Thoracic aorta (tissue), 2 donors: Measurements from ENCODE around the gene SPZ1. TPM values are rescaled to one million over a fixed set of nuclear protein-coding genes. Genes with fewer than 3 reads are reported as not detected.

Experiments
- ATAC-seq: fragments of 150-250 bp; one replicate; pipeline ENCODE4 v1.8.0; 2017; ENCODE audit warnings: low read depth; ENCODE audit not compliant: insufficient number of reproducible peaks, low FRiP score
- DNase-seq: peaks from one replicate; pipeline ENCODE4 v3.0.0-alpha.2; 2020; ENCODE audit warnings: low spot score
- H3K27ac ChIP-seq, 2 donors: fragments of 200-600 bp; sonication (generic); 1 replicate in 1 of 2; 2 replicates in 1 of 2; pipeline ENCODE4 v1.5.1; 2016; ENCODE audit warnings: mild to moderate bottlenecking in 2 of 2, moderate library complexity in 2 of 2
- H3K27me3 ChIP-seq: fragments of 200-600 bp; sonication (generic); replicated peaks from 2 replicates; pipeline ENCODE4 v1.6.0; 2016; ENCODE audit warnings: mild to moderate bottlenecking; ENCODE audit not compliant: insufficient read depth
- H3K36me3 ChIP-seq: fragments of 200-600 bp; sonication (generic); one replicate; pipeline ENCODE4 v1.5.1; 2016
- H3K4me1 ChIP-seq, 2 donors: fragments of 200-600 bp; sonication (generic); 1 replicate in 1 of 2; 2 replicates in 1 of 2; pipeline versions ENCODE4 v1.5.1 to v1.6.0; 2016; ENCODE audit warnings: low read depth in 2 of 2, mild to moderate bottlenecking in 1 of 2; ENCODE audit not compliant: control insufficient read depth in 1 of 2
- H3K4me3 ChIP-seq: fragments of 200-600 bp; sonication (generic); 2 replicates; pipeline ENCODE4 v1.5.1; 2016; ENCODE audit warnings: mild to moderate bottlenecking
- H3K9me3 ChIP-seq: fragments of 200-600 bp; sonication (generic); 2 replicates; pipeline ENCODE4 v1.5.1; 2016
- CTCF ChIP-seq: fragments of 200-600 bp; sonication (generic); IDR thresholded peaks from one replicate; pipeline ENCODE4 v1.5.1; 2019; ENCODE audit warnings: antibody characterized with exemption
- total RNA-seq, 2 donors: library from RNA; depleted of rRNA; stranded (reverse); fragments of >200 nt; gene quantifications; one replicate each; pipeline versions ENCODE4 v1.1.0 to v1.2.3, GENCODE V29; 2016

The SPZ1 gene
- total RNA-seq, 2 donors from 2014 or later = not detected

GRCh38 chr5:80282054-80282453, 37.7 kb upstream of the SPZ1 start:
- no peak for DNase-seq
- ATAC-seq = no peak
- Histone ChIP-seq H3K4me1 (no peaks in the 10 kb centered on the region), H3K4me3 (no peak overlapping the region), H3K27me3 (no peaks in the 10 kb centered on the region), H3K9me3 (no peaks in the 10 kb centered on the region), H3K27ac (no peak overlapping the region), H3K36me3 (no peaks in the 10 kb centered on the region)
- no peak for TF ChIP-seq CTCF

GRCh38 chr5:80283360-80283759, 36.4 kb upstream of the SPZ1 start:
- Histone ChIP-seq H3K27ac (no peak overlapping the region), H3K27me3 (no peaks in the 10 kb centered on the region), H3K36me3 (no peaks in the 10 kb centered on the region), H3K9me3 (no peaks in the 10 kb centered on the region), H3K4me3 (no peak overlapping the region), H3K4me1 (no peaks in the 10 kb centered on the region)
- TF ChIP-seq CTCF = no peak
- ATAC-seq (no peak), DNase-seq (no peak)

GRCh38 chr5:80284720-80285119, 35.1 kb upstream of the SPZ1 start:
- ATAC-seq (no peak), DNase-seq (no peak)
- Histone ChIP-seq H3K27me3 (no peaks in the 10 kb centered on the region), H3K4me1 (no peaks in the 10 kb centered on the region), H3K9me3 (no peaks in the 10 kb centered on the region), H3K27ac (no peak overlapping the region), H3K36me3 (no peaks in the 10 kb centered on the region), H3K4me3 (no peak overlapping the region)
- TF ChIP-seq CTCF = no peak

- DNase-seq (no peak), ATAC-seq (no peak)
- Histone ChIP-seq H3K27me3 (no peaks in the 10 kb centered on the region), H3K4me3 (no peak overlapping the region), H3K9me3 (no peaks in the 10 kb centered on the region), H3K36me3 (no peaks in the 10 kb centered on the region), H3K27ac (no peak overlapping the region), H3K4me1 (no peaks in the 10 kb centered on the region)
- TF ChIP-seq CTCF = no peak
Measured at GRCh38 chr5:80288177-80288576, 31.6 kb upstream of the SPZ1 start.

GRCh38 chr5:80289320-80289719, 30.5 kb upstream of the SPZ1 start:
- no peaks in the 10 kb centered on the region for H3K9me3 ChIP-seq
- H3K27ac ChIP-seq = no peak overlapping the region
- no peak overlapping the region for H3K4me3 ChIP-seq
- DNase-seq = no peak
- no peaks in the 10 kb centered on the region for H3K36me3 ChIP-seq
- H3K4me1 ChIP-seq = no peaks in the 10 kb centered on the region
- ATAC-seq = no peak
- no peaks in the 10 kb centered on the region for H3K27me3 ChIP-seq
- TF ChIP-seq CTCF = no peak
